ENCODE results near the gene TRAF1.

Gene TRAF1

GRCh38 chr9:120927269-120928014, 846 bp upstream of the TRAF1 start:
- no peak for DNase-seq (ENCODE audit: low read depth, low spot score)
- H3K4me3 ChIP-seq (ENCODE audit: low read length) = no peak overlapping the region

GRCh38 chr9:120925535-120926396, 830 bp downstream of the TRAF1 start:
- DNase-seq (ENCODE audit: low read depth, low spot score) = no peak
- H3K4me3 ChIP-seq (ENCODE audit: low read length) = no peak overlapping the region

- DNase-seq (ENCODE audit: low read depth, low spot score) = no peak
- no peak overlapping the region for H3K4me3 ChIP-seq (ENCODE audit: low read length)
These were observed 1.7 kb downstream of the TRAF1 start for GRCh38 chr9:120924698-120925534.

GRCh38 chr9:120923620-120924328, 2.8 kb downstream of the TRAF1 start:
- no peak for DNase-seq (ENCODE audit: low read depth, low spot score)
- no peak overlapping the region for H3K4me3 ChIP-seq (ENCODE audit: low read length)

GRCh38 chr9:120922404-120923195, 4.0 kb downstream of the TRAF1 start:
- no peak for DNase-seq (ENCODE audit: low read depth, low spot score)
- no peak overlapping the region for H3K4me3 ChIP-seq (ENCODE audit: low read length)

- DNase-seq (ENCODE audit: low read depth, low spot score) = no peak
- no peak overlapping the region for H3K4me3 ChIP-seq (ENCODE audit: low read length)
These were observed 4.9 kb downstream of the TRAF1 start for GRCh38 chr9:120921661-120922181.

- H3K4me3 ChIP-seq (ENCODE audit: low read length) = no peak overlapping the region
- no peak for DNase-seq (ENCODE audit: low read depth, low spot score)
These were observed 5.8 kb downstream of the TRAF1 start for GRCh38 chr9:120920806-120921178.

GRCh38 chr9:120919843-120920805, 6.5 kb downstream of the TRAF1 start:
- no peak overlapping the region for H3K4me3 ChIP-seq (ENCODE audit: low read length)
- DNase-seq (ENCODE audit: low read depth, low spot score) = no peak

GRCh38 chr9:120918931-120919842, 7.4 kb downstream of the TRAF1 start:
- no peak overlapping the region for H3K4me3 ChIP-seq (ENCODE audit: low read length)
- DNase-seq (ENCODE audit: low read depth, low spot score) = no peak

- DNase-seq (ENCODE audit: low read depth, low spot score) = no peak
- H3K4me3 ChIP-seq (ENCODE audit: low read length) = no peak overlapping the region
These were observed 8.4 kb downstream of the TRAF1 start for GRCh38 chr9:120917929-120918762.

GRCh38 chr9:120916991-120917880, 9.4 kb downstream of the TRAF1 start:
- DNase-seq (ENCODE audit: low read depth, low spot score) = no peak
- no peak overlapping the region for H3K4me3 ChIP-seq (ENCODE audit: low read length)

GRCh38 chr9:120916588-120916987, 10.0 kb downstream of the TRAF1 start:
- H3K4me3 ChIP-seq (ENCODE audit: low read length) = no peak overlapping the region
- DNase-seq (ENCODE audit: low read depth, low spot score) = no peak

- H3K4me3 ChIP-seq (ENCODE audit: low read length) = no peak overlapping the region
- peak; percentile 73 for DNase-seq (ENCODE audit: low read depth, low spot score)
These were observed 10.6 kb downstream of the TRAF1 start for GRCh38 chr9:120915854-120916470.

- no peak overlapping the region for H3K4me3 ChIP-seq (ENCODE audit: low read length)
- no peak for DNase-seq (ENCODE audit: low read depth, low spot score)
These were observed 11.6 kb downstream of the TRAF1 start for GRCh38 chr9:120914953-120915352.
